Body of pancreas (tissue), 4 donors: ENCODE data around the gene RIC1. TPM values are rescaled to one million over a fixed set of nuclear protein-coding genes. Genes with fewer than 3 reads are reported as not detected.

ENCODE experiments used
- ATAC-seq: fragments of 150-250 bp; one replicate; pipeline ENCODE4 v1.9.1; 2016
- DNase-seq, 4 donors: peaks; one replicate each; pipeline ENCODE4 v3.0.0-alpha.2; 2019
- H3K27ac ChIP-seq, 4 donors: fragments of 200-600 bp; sonication (generic); 1 replicate in 3 of 4; 2 replicates in 1 of 4; pipeline versions ENCODE4 v1.5.1 to v1.6.1; 2016 to 2019; ENCODE audit warnings: mild to moderate bottlenecking in 1 of 4, mixed read lengths in 1 of 4, moderate library complexity in 1 of 4
- H3K27me3 ChIP-seq, 2 donors: fragments of 200-600 bp; sonication (generic); one replicate each; pipeline ENCODE4 v1.6.0; 2016; ENCODE audit warnings: mild to moderate bottlenecking in 1 of 2
- H3K36me3 ChIP-seq, 2 donors: fragments of 200-600 bp; sonication (generic); replicated peaks in 1 of 2; 2 replicates each; pipeline ENCODE4 v1.5.1; 2016; ENCODE audit warnings: low read depth in 2 of 2; ENCODE audit not compliant: insufficient read depth in 1 of 2
- H3K4me1 ChIP-seq: fragments of 200-600 bp; sonication (generic); one replicate; pipeline ENCODE4 v1.6.0; 2016
- H3K4me3 ChIP-seq, 2 donors: fragments of 200-600 bp; sonication (generic); 1 replicate in 1 of 2; 2 replicates in 1 of 2; pipeline ENCODE4 v1.5.1; 2016 to 2019
- H3K9me3 ChIP-seq, 3 donors: fragments of 200-600 bp; sonication (generic); 1 replicate in 2 of 3; 2 replicates in 1 of 3; pipeline ENCODE4 v1.5.1; 2016
- CTCF ChIP-seq, 7 experiments: fragments of 450-650 bp in 4 of 7; fragments of 200-600 bp in 3 of 7; sonication (generic) in 3 of 7; IDR thresholded peaks; one replicate each; pipeline ENCODE4 v1.5.1; 2016 to 2019; ENCODE audit warnings: antibody characterized with exemption in 7 of 7
- POLR2A ChIP-seq, 3 donors: fragments of 450-650 bp; IDR thresholded peaks; one replicate each; pipeline ENCODE4 v1.6.1; 2016; ENCODE audit warnings: antibody characterized with exemption in 3 of 3, mild to moderate bottlenecking in 2 of 3
- WGBS, 2 donors: methylation state at CpG; one replicate each; pipeline ENCODE4 v1.1.5; 2017; 5-methylcytosine and 5-hydroxymethylcytosine counted together
- intact Hi-C: fragments of 100-400 bp; cut with DNase I; formaldehyde crosslinking; loops from one replicate; pipeline ENCODE4 v1.15.1; 2023
- total RNA-seq, 2 donors: library from RNA; depleted of rRNA; stranded (reverse); fragments of >200 nt; gene quantifications; one replicate each; pipeline ENCODE4 v1.1.0, GENCODE V29; 2016

RIC1 gene
- total RNA-seq, 2 donors from 2014 or later, result 22.4 to 23.1 TPM

DNA sequence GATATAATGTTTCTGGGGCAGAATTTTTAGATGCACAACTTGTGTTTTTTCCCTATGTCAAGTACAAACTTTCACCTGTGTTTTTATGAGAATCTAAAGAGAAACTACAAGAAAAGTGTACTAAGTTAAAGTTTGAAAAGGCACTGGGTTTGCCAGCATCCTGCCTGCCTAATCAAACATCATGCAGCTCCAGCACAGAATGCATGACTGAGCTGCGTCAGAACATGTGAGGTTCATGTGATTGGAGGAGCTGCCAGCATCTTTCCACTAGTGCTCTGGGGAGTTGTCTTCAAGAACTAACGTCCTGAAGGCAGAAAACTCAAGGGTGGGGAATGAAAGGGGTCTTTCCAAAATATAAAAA, 46.1 kb upstream of the RIC1 start:
- H3K4me1 ChIP-seq, result no peaks in the 10 kb centered on the region
- no peak for ATAC-seq
- no peaks in the 10 kb centered on the region for H3K27me3 ChIP-seq
- no peak for DNase-seq
- intact Hi-C loops, result loop anchor here (10.0 kb wide), 1 partner anchor 398 kb away; the partner anchor contains the start of gene INSL6
- no peaks in the 10 kb centered on the region for H3K9me3 ChIP-seq
- no peaks in the 10 kb centered on the region for H3K36me3 ChIP-seq
- no peak overlapping the region for H3K27ac ChIP-seq
- no peak overlapping the region for H3K4me3 ChIP-seq
- WGBS, 2 donors, result 22 to 32% methylated on average over 2 of the region's 2 CpGs
- TF ChIP-seq CTCF (IDR thresholded peaks at IDR 0.05) (no peak), POLR2A (IDR thresholded peaks at IDR 0.05) (no peak)

DNA sequence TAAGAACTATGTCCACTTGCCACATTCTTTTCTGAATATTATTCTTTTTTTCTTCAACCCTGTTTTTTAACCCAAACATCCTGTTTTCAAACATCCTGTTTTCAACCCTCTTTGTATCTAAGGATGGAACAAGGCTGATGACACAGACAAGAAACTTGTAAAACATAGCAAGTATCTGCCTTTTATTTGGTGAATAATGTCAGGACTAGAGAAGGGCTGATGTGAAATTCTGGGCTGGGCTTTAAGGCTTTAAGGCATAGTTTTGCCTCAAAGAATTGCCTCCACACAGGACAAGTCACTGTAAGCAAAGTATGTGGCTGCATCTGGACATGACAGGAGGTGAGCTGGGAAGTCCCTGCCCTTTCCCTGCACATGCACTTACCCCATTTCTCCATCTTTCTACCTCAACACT, 42.5 kb upstream of the RIC1 start:
- Histone ChIP-seq H3K9me3 (no peaks in the 10 kb centered on the region), H3K4me3 (no peak overlapping the region), H3K4me1 (no peaks in the 10 kb centered on the region), H3K27me3 (no peaks in the 10 kb centered on the region), H3K27ac (no peak overlapping the region), H3K36me3 (no peaks in the 10 kb centered on the region)
- no peak for DNase-seq
- TF ChIP-seq POLR2A (IDR thresholded peaks at IDR 0.05) (no peak), CTCF (IDR thresholded peaks at IDR 0.05) (no peak)
- no peak for ATAC-seq
- intact Hi-C loops, result loop anchor here (10.0 kb wide), 1 partner anchor 402 kb away; the partner anchor contains the start of gene INSL6

DNA sequence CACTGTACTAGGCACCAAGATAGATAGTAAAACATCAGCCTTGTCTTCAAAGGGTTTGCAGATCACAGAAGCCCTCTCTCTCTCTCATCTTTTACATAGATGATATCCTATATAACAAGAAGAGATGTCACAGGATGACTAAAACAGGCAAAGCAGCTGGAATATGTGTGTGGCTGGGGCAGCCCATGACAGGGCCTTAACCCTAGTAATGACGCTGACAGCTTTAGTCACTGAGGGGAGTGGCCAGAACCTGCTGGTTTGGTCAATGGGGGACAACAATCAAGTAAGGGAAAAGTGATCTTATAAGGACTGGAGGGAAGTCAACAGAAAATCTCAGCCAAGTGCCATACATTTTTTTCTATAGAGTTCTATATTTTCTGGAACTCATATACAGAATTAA, 41.9 kb upstream of the RIC1 start:
- Histone ChIP-seq H3K4me3 (no peak overlapping the region), H3K36me3 (no peaks in the 10 kb centered on the region), H3K27me3 (no peaks in the 10 kb centered on the region), H3K9me3 (no peaks in the 10 kb centered on the region), H3K4me1 (no peaks in the 10 kb centered on the region), H3K27ac (no peak overlapping the region)
- ATAC-seq (no peak), DNase-seq (no peak)
- TF ChIP-seq POLR2A (IDR thresholded peaks at IDR 0.05) (no peak), CTCF (IDR thresholded peaks at IDR 0.05) (no peak)
- intact Hi-C loops, result loop anchor here (10.0 kb wide), 1 partner anchor 402 kb away; the partner anchor contains the start of gene INSL6
- WGBS, 2 donors, result 92 to 95% methylated on average over 1 of the region's 1 CpG

- intact Hi-C loops, result loop anchor here (10.0 kb wide), 1 partner anchor 837 kb away; no protein-coding TSS in a partner anchor
- no peak for DNase-seq
- H3K4me3 ChIP-seq, result no peak overlapping the region
- TF ChIP-seq CTCF (IDR thresholded peaks at IDR 0.05), result no peak
- no peak for TF ChIP-seq POLR2A (IDR thresholded peaks at IDR 0.05)
- H3K27me3 ChIP-seq, result no peaks in the 10 kb centered on the region
- H3K4me1 ChIP-seq, result no peaks in the 10 kb centered on the region
- ATAC-seq, result no peak
- WGBS, 2 donors, result 66 to 74% methylated on average over 3 of the region's 3 CpGs
- H3K9me3 ChIP-seq, result no peaks in the 10 kb centered on the region
- H3K36me3 ChIP-seq, result no peaks in the 10 kb centered on the region
- no peak overlapping the region for H3K27ac ChIP-seq
Observed at GRCh38 chr9:5592231-5592630, 36.7 kb upstream of the RIC1 start.

DNA sequence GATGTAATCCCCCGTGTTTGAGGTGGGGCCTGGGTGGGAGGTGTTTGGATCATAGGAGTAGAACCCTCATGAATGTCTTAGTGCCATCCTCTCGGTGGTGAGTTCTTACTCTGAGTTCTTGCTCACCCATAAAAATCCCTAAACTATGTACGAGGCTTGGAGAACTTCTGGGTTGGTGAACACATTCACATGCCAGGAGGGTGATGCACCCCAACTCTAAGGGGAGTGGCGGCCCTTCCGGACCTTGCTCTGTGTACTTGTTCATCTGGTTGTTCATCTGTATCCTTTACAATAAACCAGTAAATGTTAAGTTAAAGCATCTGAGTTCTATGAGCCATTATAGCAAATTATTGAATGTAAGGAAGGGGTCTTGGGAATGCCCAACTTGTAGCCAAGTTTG, 36.0 kb upstream of the RIC1 start:
- no peaks in the 10 kb centered on the region for H3K4me1 ChIP-seq
- no peaks in the 10 kb centered on the region for H3K27me3 ChIP-seq
- no peaks in the 10 kb centered on the region for H3K9me3 ChIP-seq
- intact Hi-C loops, result loop anchor here (10.0 kb wide), 1 partner anchor 838 kb away; no protein-coding TSS in a partner anchor
- WGBS, 2 donors, result 78 to 80% methylated on average over 5 of the region's 5 CpGs
- TF ChIP-seq POLR2A (IDR thresholded peaks at IDR 0.05), result no peak
- no peak for TF ChIP-seq CTCF (IDR thresholded peaks at IDR 0.05)
- no peak for ATAC-seq
- no peaks in the 10 kb centered on the region for H3K36me3 ChIP-seq
- no peak overlapping the region for H3K4me3 ChIP-seq
- no peak overlapping the region for H3K27ac ChIP-seq
- DNase-seq, result no peak
